Left colon (tissue), 2 donors: ENCODE measurements around the gene AFG1L. TPM values are rescaled to one million over a fixed set of nuclear protein-coding genes. Genes with fewer than 3 reads are reported as not detected.
A peak's percentile ranks its signal among the peaks of the same experiment; 100 is the strongest.

ENCODE experiments used
- ATAC-seq: fragments of 200-7000 bp; cut with Tn5 transposase; one replicate; pipeline ENCODE4 v1.9.1; 2020; ENCODE audit warnings: mild to moderate bottlenecking, moderate library complexity
- DNase-seq, 2 donors: peaks; one replicate each; pipeline ENCODE4 v3.0.0-alpha.2; 2020
- intact Hi-C, 2 donors: fragments of 100-400 bp; cut with DNase I in 1 of 2; cut with micrococcal nuclease in 1 of 2; formaldehyde crosslinking; loops; one replicate each; pipeline versions ENCODE4 v1.11.2 to v1.14.0; 2022; cut with DNase I, micrococcal nuclease
- total RNA-seq, 2 donors: library from RNA; stranded (reverse); fragmentation: NEBNext Ultra II Directional; extraction: Animal tissue kit (Norgen Biotek cat#: 25700); gene quantifications; one replicate each; pipeline ENCODE4 v1.2.1, GENCODE V29; 2021
- donor health status: DM: no; HTN: no; CAD: no.
- donor health status: DM: yes; HTN: yes; CAD: no.

Gene AFG1L
- total RNA-seq, 2 donors from 2014 or later, result 9.0 to 10.6 TPM

GRCh38 chr6:108336971-108337370 lies 42.1 kb downstream of the AFG1L start:
- intact Hi-C loops, result no loop called here
- ATAC-seq (no peak), DNase-seq (no peak)

- intact Hi-C loops, result no loop called here
- DNase-seq (no peak), ATAC-seq (no peak)
These were observed 42.9 kb downstream of the AFG1L start for GRCh38 chr6:108337721-108338120.

GRCh38 chr6:108341372-108341771 lies 46.5 kb downstream of the AFG1L start:
- ATAC-seq (no peak), DNase-seq (no peak)
- intact Hi-C loops, result no loop called here

- intact Hi-C loops, result no loop called here
- ATAC-seq, result no peak
- no peak for DNase-seq
These were observed 49.0 kb downstream of the AFG1L start for GRCh38 chr6:108343894-108344293.

- ATAC-seq, result no peak
- intact Hi-C loops, result no loop called here
- DNase-seq, result no peak
These were observed 53.9 kb downstream of the AFG1L start for GRCh38 chr6:108348655-108349349.

GRCh38 chr6:108350528-108350927 lies 55.7 kb downstream of the AFG1L start:
- intact Hi-C loops, result no loop called here
- no peak for ATAC-seq
- DNase-seq, result no peak

- ATAC-seq (no peak), DNase-seq (no peak)
- intact Hi-C loops, result no loop called here
These were observed 59.0 kb downstream of the AFG1L start for GRCh38 chr6:108353853-108354252.

GRCh38 chr6:108355120-108355519 lies 60.3 kb downstream of the AFG1L start:
- DNase-seq (no peak), ATAC-seq (no peak)
- intact Hi-C loops, result no loop called here

- ATAC-seq (no peak), DNase-seq (no peak)
These were observed 61.0 kb downstream of the AFG1L start for GRCh38 chr6:108355890-108356289.

GRCh38 chr6:108359901-108360882 lies 65.3 kb downstream of the AFG1L start:
- ATAC-seq (peak; percentile 65), DNase-seq (no peak)
- intact Hi-C loops, result no loop called here

More at GRCh38 chr6:108355890-108356289, 61.0 kb downstream of the AFG1L start:
- intact Hi-C loops, result no loop called here

- ATAC-seq (no peak), DNase-seq (no peak)
- intact Hi-C loops, result no loop called here
These were observed 66.1 kb downstream of the AFG1L start for GRCh38 chr6:108360919-108361311.

GRCh38 chr6:108361312-108361932 lies 66.6 kb downstream of the AFG1L start:
- intact Hi-C loops, result no loop called here
- no peak for ATAC-seq
- no peak for DNase-seq

- ATAC-seq (no peak), DNase-seq (no peak)
- intact Hi-C loops, result no loop called here
These were observed 67.6 kb downstream of the AFG1L start for GRCh38 chr6:108362455-108362854.

- intact Hi-C loops, result no loop called here
- DNase-seq (no peak), ATAC-seq (no peak)
These were observed 68.3 kb downstream of the AFG1L start for GRCh38 chr6:108363113-108363512.

- intact Hi-C loops, result no loop called here
- no peak for DNase-seq
- ATAC-seq, result no peak
These were observed 69.0 kb downstream of the AFG1L start for GRCh38 chr6:108363889-108364313.

- ATAC-seq, result no peak
- intact Hi-C loops, result no loop called here
These were observed 69.6 kb downstream of the AFG1L start for GRCh38 chr6:108364470-108364869.

GRCh38 chr6:108365478-108365877 lies 70.6 kb downstream of the AFG1L start:
- DNase-seq (no peak), ATAC-seq (no peak)
- intact Hi-C loops, result no loop called here

More at GRCh38 chr6:108364470-108364869, 69.6 kb downstream of the AFG1L start:
- no peak for DNase-seq

GRCh38 chr6:108366236-108366635 lies 71.4 kb downstream of the AFG1L start:
- no peak for ATAC-seq
- DNase-seq, result no peak
- intact Hi-C loops, result no loop called here

GRCh38 chr6:108368431-108369030 lies 73.7 kb downstream of the AFG1L start:
- intact Hi-C loops, result no loop called here
- DNase-seq (no peak), ATAC-seq (no peak)
